Panc1 (cell line): ENCODE measurements around the gene IGSF5. TPM values are rescaled to one million over a fixed set of nuclear protein-coding genes. Genes with fewer than 3 reads are reported as not detected.

Experiments
- ATAC-seq: fragments of 200-7000 bp; cut with Tn5 transposase; 2 replicates; pipeline ENCODE4 v1.9.1; 2020; ENCODE audit warnings: mild to moderate bottlenecking, moderate library complexity
- BruUV-seq: library from RNA; stranded (reverse); fragments of 400-500 nt; replicated peaks from 2 replicates; lab custom pipeline; 2021; lab: Mats Ljungman, UMichigan
- CTCF ChIA-PET: fragments of 300-600 bp; sonication (Branson Sonifier 250); formaldehyde crosslinking; loops from one replicate; lab custom pipeline; 2022; ENCODE audit warnings: antibody characterized with exemption; lab: Charles Lee
- POLR2A ChIA-PET: fragments of 300-600 bp; sonication (Branson Sonifier 250); formaldehyde crosslinking; loops from one replicate; lab custom pipeline; 2022; ENCODE audit warnings: antibody characterized with exemption; lab: Charles Lee
- DNase-seq: peaks from one replicate; pipeline ENCODE4 v3.0.0-alpha.2; 2010; ENCODE audit warnings: low read depth, low spot score
- H3K27ac ChIP-seq: 2 replicates; pipeline ENCODE4 v1.5.1; 2011; ENCODE audit warnings: mild to moderate bottlenecking, low read length, inconsistent platforms
- H3K27me3 ChIP-seq: fragments of 200-500 bp; sonication (Bioruptor generic); 2 replicates; pipeline ENCODE4 v1.6.0; 2014; ENCODE audit warnings: low read length, inconsistent platforms; ENCODE audit not compliant: control insufficient read depth, insufficient read depth
- H3K36me3 ChIP-seq: fragments of 200-500 bp; sonication (Bioruptor generic); 2 replicates; pipeline ENCODE4 v1.5.1; 2014; ENCODE audit warnings: inconsistent platforms, mild to moderate bottlenecking, low read length, moderate library complexity; ENCODE audit not compliant: control insufficient read depth, insufficient read depth
- H3K4me1 ChIP-seq: 2 replicates; pipeline ENCODE4 v1.5.1; 2011; ENCODE audit warnings: inconsistent platforms, mild to moderate bottlenecking, low read length, moderate library complexity; ENCODE audit not compliant: control insufficient read depth, insufficient read depth
- H3K4me3 ChIP-seq, 2 experiments: 2 replicates each; pipeline ENCODE4 v1.5.1; 2011 to 2012; ENCODE audit warnings: low read depth in 2 of 2, low read length in 2 of 2, mild to moderate bottlenecking in 2 of 2, inconsistent platforms in 1 of 2, moderate library complexity in 1 of 2
- H3K9me3 ChIP-seq: fragments of 200-500 bp; sonication (Bioruptor generic); 2 replicates; pipeline ENCODE4 v1.5.1; 2014; ENCODE audit warnings: low read depth, mild to moderate bottlenecking, inconsistent platforms, low read length, moderate library complexity; ENCODE audit not compliant: control insufficient read depth, insufficient read depth
- CTCF ChIP-seq: fragments of 450-650 bp; IDR thresholded peaks from 2 replicates; pipeline ENCODE4 v1.5.1; 2017; ENCODE audit warnings: mild to moderate bottlenecking
- POLR2AphosphoS5 ChIP-seq: IDR thresholded peaks from 2 replicates; pipeline ENCODE4 v1.6.1; 2012; ENCODE audit warnings: mild to moderate bottlenecking, low read depth, low read length, moderate library complexity
- SIN3A ChIP-seq: IDR thresholded peaks from 2 replicates; pipeline ENCODE4 v1.6.1; 2012; ENCODE audit warnings: low read depth, mild to moderate bottlenecking, low read length, moderate library complexity, borderline replicate concordance; ENCODE audit not compliant: insufficient read depth
- TCF7L2 ChIP-seq: IDR thresholded peaks from 2 replicates; pipeline ENCODE4 v1.6.1; 2011; ENCODE audit warnings: mild to moderate bottlenecking, low read depth, low read length, inconsistent platforms
- in situ Hi-C: cut with HindIII; loops from 2 replicates; pipeline ENCODE4 v1.10.0; 2016; ENCODE audit warnings: low sequenced_read_pairs, low pct_unique_long_range_greater_than_20kb
- intact Hi-C: fragments of 100-400 bp; cut with micrococcal nuclease; formaldehyde crosslinking; loops from one replicate; pipeline ENCODE4 v1.10.0; 2022; ENCODE audit not compliant: unreplicated experiment
- total RNA-seq: library from RNA; stranded (reverse); gene quantifications from one replicate; pipeline ENCODE4 v1.2.1, GENCODE V29; 2021; ENCODE audit not compliant: unreplicated experiment
- TF ChIP-seq, protein P1 (sequence below), 2 experiments: IDR thresholded peaks; 2 replicates each; pipeline ENCODE4 v1.6.1; 2011 to 2012; ENCODE audit warnings: low read depth in 2 of 2, control low read depth in 1 of 2, low read length in 1 of 2, mild to moderate bottlenecking in 1 of 2, moderate library complexity in 1 of 2; ENCODE audit not compliant: insufficient read depth in 1 of 2

IGSF5 gene
- total RNA-seq, 1 experiment from 2014 or later = not detected

DNA sequence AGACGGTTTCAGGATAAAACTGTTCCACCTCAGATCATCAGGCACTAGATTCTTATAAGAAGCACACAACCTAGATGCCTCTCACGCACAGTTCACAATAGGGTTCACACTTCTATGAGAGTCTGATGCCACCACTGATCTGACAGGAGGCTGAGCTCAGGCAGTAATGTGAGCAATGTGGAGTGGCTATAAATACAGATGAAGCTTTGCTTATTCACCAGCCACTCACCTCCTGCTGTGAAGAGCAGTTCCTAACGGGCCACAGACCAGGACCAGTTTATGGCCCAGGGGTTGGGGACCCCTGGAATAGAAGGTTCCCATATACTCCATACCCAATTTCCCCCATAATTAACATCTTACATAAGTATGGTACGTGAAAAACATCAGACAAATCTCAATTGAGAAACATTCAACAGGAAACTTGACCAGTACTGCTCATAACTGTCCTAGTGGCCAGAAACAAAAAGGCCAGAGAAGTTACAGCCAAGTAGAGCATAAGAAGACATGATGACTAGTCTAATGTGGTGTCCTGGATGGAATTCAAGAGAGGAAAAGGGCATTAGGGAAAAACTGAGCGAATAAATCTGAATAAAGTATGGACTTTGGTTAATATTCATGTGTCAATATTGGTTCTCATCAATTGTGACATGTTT, 24.7 kb upstream of the IGSF5 start:
- no peaks in the 10 kb centered on the region for H3K36me3 ChIP-seq
- POLR2A ChIA-PET = no interaction called here
- BruUV-seq = no TSS peak
- H3K27ac ChIP-seq = no peak overlapping the region
- in situ Hi-C loops = no loop called here
- intact Hi-C loops = no loop called here
- no peaks in the 10 kb centered on the region for H3K4me1 ChIP-seq
- H3K27me3 ChIP-seq = no peaks in the 10 kb centered on the region
- ATAC-seq (no peak), DNase-seq (no peak)
- CTCF ChIA-PET = no interaction called here
- no peak overlapping the region for H3K4me3 ChIP-seq
- H3K9me3 ChIP-seq = no peaks in the 10 kb centered on the region
- TF ChIP-seq POLR2AphosphoS5 = no peak
- TF ChIP-seq, protein P1, sequence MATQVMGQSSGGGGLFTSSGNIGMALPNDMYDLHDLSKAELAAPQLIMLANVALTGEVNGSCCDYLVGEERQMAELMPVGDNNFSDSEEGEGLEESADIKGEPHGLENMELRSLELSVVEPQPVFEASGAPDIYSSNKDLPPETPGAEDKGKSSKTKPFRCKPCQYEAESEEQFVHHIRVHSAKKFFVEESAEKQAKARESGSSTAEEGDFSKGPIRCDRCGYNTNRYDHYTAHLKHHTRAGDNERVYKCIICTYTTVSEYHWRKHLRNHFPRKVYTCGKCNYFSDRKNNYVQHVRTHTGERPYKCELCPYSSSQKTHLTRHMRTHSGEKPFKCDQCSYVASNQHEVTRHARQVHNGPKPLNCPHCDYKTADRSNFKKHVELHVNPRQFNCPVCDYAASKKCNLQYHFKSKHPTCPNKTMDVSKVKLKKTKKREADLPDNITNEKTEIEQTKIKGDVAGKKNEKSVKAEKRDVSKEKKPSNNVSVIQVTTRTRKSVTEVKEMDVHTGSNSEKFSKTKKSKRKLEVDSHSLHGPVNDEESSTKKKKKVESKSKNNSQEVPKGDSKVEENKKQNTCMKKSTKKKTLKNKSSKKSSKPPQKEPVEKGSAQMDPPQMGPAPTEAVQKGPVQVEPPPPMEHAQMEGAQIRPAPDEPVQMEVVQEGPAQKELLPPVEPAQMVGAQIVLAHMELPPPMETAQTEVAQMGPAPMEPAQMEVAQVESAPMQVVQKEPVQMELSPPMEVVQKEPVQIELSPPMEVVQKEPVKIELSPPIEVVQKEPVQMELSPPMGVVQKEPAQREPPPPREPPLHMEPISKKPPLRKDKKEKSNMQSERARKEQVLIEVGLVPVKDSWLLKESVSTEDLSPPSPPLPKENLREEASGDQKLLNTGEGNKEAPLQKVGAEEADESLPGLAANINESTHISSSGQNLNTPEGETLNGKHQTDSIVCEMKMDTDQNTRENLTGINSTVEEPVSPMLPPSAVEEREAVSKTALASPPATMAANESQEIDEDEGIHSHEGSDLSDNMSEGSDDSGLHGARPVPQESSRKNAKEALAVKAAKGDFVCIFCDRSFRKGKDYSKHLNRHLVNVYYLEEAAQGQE (IDR thresholded peaks at IDR 0.05; ENCODE audit: insufficient read depth in 1 of 2, low read depth in 2 of 2, low read length in 1 of 2) = no peak
- no peak for TF ChIP-seq CTCF
- TF ChIP-seq TCF7L2 = no peak
- TF ChIP-seq SIN3A = no peak

DNA sequence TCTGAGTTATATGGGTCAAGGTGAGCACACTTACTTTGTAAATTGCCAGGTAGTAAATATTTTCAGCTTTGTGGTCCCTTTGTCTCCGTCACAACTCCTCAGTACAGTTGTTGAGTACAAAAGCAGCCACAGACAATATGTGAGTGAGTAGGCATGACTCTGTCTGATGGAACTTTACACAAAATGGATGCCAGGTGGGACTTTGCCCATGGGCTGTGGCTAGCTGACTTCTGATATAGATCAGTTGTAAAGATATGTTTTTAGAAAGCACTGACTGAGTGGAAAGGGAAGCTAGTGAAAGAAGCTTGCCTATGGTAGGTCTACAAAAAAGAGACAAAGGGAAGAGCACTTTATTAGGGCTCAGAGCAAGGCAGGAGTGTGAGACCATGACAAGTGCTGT, 23.1 kb upstream of the IGSF5 start:
- no peak for DNase-seq
- TF ChIP-seq SIN3A = no peak
- TF ChIP-seq CTCF = no peak
- TF ChIP-seq TCF7L2 = no peak
- TF ChIP-seq, protein P1 (IDR thresholded peaks at IDR 0.05; ENCODE audit: insufficient read depth in 1 of 2, low read depth in 2 of 2, low read length in 1 of 2) = no peak
- TF ChIP-seq POLR2AphosphoS5 = no peak
- POLR2A ChIA-PET = no interaction called here
- intact Hi-C loops = no loop called here
- H3K4me1 ChIP-seq = no peaks in the 10 kb centered on the region
- no peak overlapping the region for H3K4me3 ChIP-seq
- H3K36me3 ChIP-seq = no peaks in the 10 kb centered on the region
- BruUV-seq = no TSS peak
- H3K27me3 ChIP-seq = no peaks in the 10 kb centered on the region
- in situ Hi-C loops = no loop called here
- ATAC-seq = no peak
- no peaks in the 10 kb centered on the region for H3K9me3 ChIP-seq
- H3K27ac ChIP-seq = no peak overlapping the region
- CTCF ChIA-PET = no interaction called here
